ACC112 (cell line): ENCODE data around the gene NKX2-1.
"Not testable (repeated sequence)": the region's sequence is repeated elsewhere in the genome, so short reads cannot be mapped to it uniquely, and the experiment has no call there.

Experiments
- H2AFZ ChIP-seq: fragments of 200-600 bp; sonication (generic); one replicate; pipeline ENCODE4 v1.6.0; 2017; ENCODE audit warnings: antibody characterized with exemption, low read length; ENCODE audit not compliant: unreplicated experiment
- H3K27ac ChIP-seq: fragments of 200-600 bp; sonication (generic); 2 replicates; pipeline ENCODE4 v1.5.1; 2014; ENCODE audit warnings: low read depth, mild to moderate bottlenecking, antibody characterized with exemption, low read length, moderate library complexity
- H3K27me3 ChIP-seq: fragments of 200-600 bp; sonication (generic); 2 replicates; pipeline ENCODE4 v1.6.1; 2014; ENCODE audit warnings: mild to moderate bottlenecking, antibody characterized with exemption, low read length, moderate library complexity, mixed read lengths; ENCODE audit not compliant: insufficient read depth
- H3K36me3 ChIP-seq: fragments of 200-600 bp; sonication (generic); 2 replicates; pipeline ENCODE4 v1.6.1; 2016; ENCODE audit warnings: mild to moderate bottlenecking, antibody characterized with exemption, low read length, moderate library complexity, mixed read lengths; ENCODE audit not compliant: insufficient read depth
- H3K4me1 ChIP-seq: fragments of 200-600 bp; sonication (generic); one replicate; pipeline ENCODE4 v1.6.1; 2016; ENCODE audit warnings: low read length, mixed read lengths; ENCODE audit not compliant: insufficient read depth, unreplicated experiment, control insufficient read depth
- H3K4me3 ChIP-seq: fragments of 200-600 bp; sonication (generic); 2 replicates; pipeline ENCODE4 v1.5.1; 2014; ENCODE audit warnings: mild to moderate bottlenecking, low read depth, low read length
- H3K79me2 ChIP-seq: fragments of 200-600 bp; sonication (generic); one replicate; pipeline ENCODE4 v1.6.0; 2016; ENCODE audit warnings: low read length; ENCODE audit not compliant: control insufficient read depth, unreplicated experiment, insufficient read depth

Gene NKX2-1

GRCh38 chr14:36519431-36520321 lies at the start of gene NKX2-1:
Gene NKX2-1 (minus strand): TSS chr14:36520232. CDS start chr14:36520129, 103 bp downstream.
- Histone ChIP-seq H3K4me3 (peak within 1 kb of the TSS; percentile 54), H3K4me1 (peaks cover 4% of the 10 kb centered on the region), H3K79me2 (no peaks in the 10 kb centered on the region), H3K27ac (no peak within 1 kb of the TSS), H3K27me3 (peaks cover 100% of the 10 kb centered on the region), H2AFZ (no peak within 1 kb of the TSS), H3K36me3 (no peaks in the 10 kb centered on the region)

GRCh38 chr14:36556811-36557433 lies 36.9 kb upstream of the NKX2-1 start:
- Histone ChIP-seq H2AFZ (no peak overlapping the region), H3K4me3 (no peak overlapping the region), H3K79me2 (no peaks in the 10 kb centered on the region), H3K27me3 (peaks cover 43% of the 10 kb centered on the region), H3K4me1 (no peaks in the 10 kb centered on the region), H3K36me3 (no peaks in the 10 kb centered on the region), H3K27ac (no peak overlapping the region)

- H3K79me2 ChIP-seq: no peaks in the 10 kb centered on the region
- H3K4me1 ChIP-seq: no peaks in the 10 kb centered on the region
- no peak overlapping the region for H2AFZ ChIP-seq
- no peak overlapping the region for H3K27ac ChIP-seq
- H3K36me3 ChIP-seq: no peaks in the 10 kb centered on the region
- no peak overlapping the region for H3K4me3 ChIP-seq
- H3K27me3 ChIP-seq: peaks cover 43% of the 10 kb centered on the region
These were observed 36.1 kb upstream of the NKX2-1 start for GRCh38 chr14:36555998-36556743.

- no peak overlapping the region for H2AFZ ChIP-seq
These were observed 33.7 kb upstream of the NKX2-1 start for GRCh38 chr14:36553656-36554260.

GRCh38 chr14:36550899-36551298 lies 30.9 kb upstream of the NKX2-1 start:
- Histone ChIP-seq H3K4me1 (no peaks in the 10 kb centered on the region), H3K27me3 (peaks cover 59% of the 10 kb centered on the region), H2AFZ (no peak overlapping the region), H3K79me2 (no peaks in the 10 kb centered on the region), H3K27ac (no peak overlapping the region), H3K36me3 (no peaks in the 10 kb centered on the region), H3K4me3 (no peak overlapping the region)

More at GRCh38 chr14:36553656-36554260, 33.7 kb upstream of the NKX2-1 start:
- Histone ChIP-seq H3K36me3 (no peaks in the 10 kb centered on the region), H3K27me3 (peaks cover 43% of the 10 kb centered on the region), H3K4me3 (no peak overlapping the region), H3K4me1 (no peaks in the 10 kb centered on the region), H3K79me2 (no peaks in the 10 kb centered on the region), H3K27ac (no peak overlapping the region)

GRCh38 chr14:36544280-36544679 lies 24.2 kb upstream of the NKX2-1 start:
- H3K36me3 ChIP-seq, H3K4me1 ChIP-seq, H3K4me3 ChIP-seq, H2AFZ ChIP-seq, H3K27ac ChIP-seq, H3K79me2 ChIP-seq: not testable (repeated sequence)
- H3K27me3 ChIP-seq: peaks cover 68% of the 10 kb centered on the region

GRCh38 chr14:36538051-36538450 lies 18.0 kb upstream of the NKX2-1 start:
- Histone ChIP-seq H3K4me3 (no peak overlapping the region), H3K4me1 (no peaks in the 10 kb centered on the region), H2AFZ (no peak overlapping the region), H3K79me2 (no peaks in the 10 kb centered on the region), H3K27me3 (peaks cover 86% of the 10 kb centered on the region), H3K27ac (no peak overlapping the region), H3K36me3 (no peaks in the 10 kb centered on the region)

- H2AFZ ChIP-seq: no peak overlapping the region
- H3K27me3 ChIP-seq: peaks cover 95% of the 10 kb centered on the region
- H3K4me3 ChIP-seq: no peak overlapping the region
- H3K27ac ChIP-seq: no peak overlapping the region
- H3K4me1 ChIP-seq: no peaks in the 10 kb centered on the region
- H3K36me3 ChIP-seq: no peaks in the 10 kb centered on the region
- no peaks in the 10 kb centered on the region for H3K79me2 ChIP-seq
These were observed 9.0 kb upstream of the NKX2-1 start for GRCh38 chr14:36529062-36529461.

GRCh38 chr14:36525746-36526099 lies 5.7 kb upstream of the NKX2-1 start:
- no peaks in the 10 kb centered on the region for H3K4me1 ChIP-seq
- H2AFZ ChIP-seq: no peak overlapping the region
- H3K79me2 ChIP-seq: no peaks in the 10 kb centered on the region
- no peak overlapping the region for H3K4me3 ChIP-seq
- H3K27me3 ChIP-seq: peaks cover 99% of the 10 kb centered on the region
- no peaks in the 10 kb centered on the region for H3K36me3 ChIP-seq
- no peak overlapping the region for H3K27ac ChIP-seq

- Histone ChIP-seq H3K36me3 (no peaks in the 10 kb centered on the region), H3K79me2 (no peaks in the 10 kb centered on the region), H3K4me3 (no peak overlapping the region), H3K27ac (no peak overlapping the region), H2AFZ (no peak overlapping the region), H3K4me1 (no peaks in the 10 kb centered on the region), H3K27me3 (peaks cover 100% of the 10 kb centered on the region)
These were observed 5.1 kb upstream of the NKX2-1 start for GRCh38 chr14:36524874-36525745.
